Vagina (tissue), 2 donors: ENCODE data around the gene ICOSLG. TPM values are rescaled to one million over a fixed set of nuclear protein-coding genes. Genes with fewer than 3 reads are reported as not detected.

Experiments
- DNase-seq, 2 donors: peaks; one replicate each; pipeline ENCODE4 v3.0.0-alpha.2; 2017; ENCODE audit errors: extremely low spot score in 2 of 2
- H3K27ac ChIP-seq: fragments of 200-600 bp; sonication (generic); one replicate; pipeline ENCODE4 v1.5.1; 2019
- H3K27me3 ChIP-seq: fragments of 200-600 bp; sonication (generic); one replicate; pipeline ENCODE4 v1.5.1; 2019
- H3K36me3 ChIP-seq, 2 donors: fragments of 200-600 bp; sonication (generic); one replicate each; pipeline ENCODE4 v1.5.1; 2017 to 2019
- H3K4me1 ChIP-seq: fragments of 200-600 bp; sonication (generic); one replicate; pipeline ENCODE4 v1.5.1; 2019
- H3K4me3 ChIP-seq, 2 donors: fragments of 200-600 bp; sonication (generic); 1 replicate in 1 of 2; 2 replicates in 1 of 2; pipeline ENCODE4 v1.5.1; 2016 to 2019
- H3K9me3 ChIP-seq: fragments of 200-600 bp; sonication (generic); one replicate; pipeline ENCODE4 v1.5.1; 2019
- CTCF ChIP-seq, 3 experiments: fragments of 450-650 bp in 2 of 3; fragments of 200-600 bp in 1 of 3; sonication (generic) in 1 of 3; IDR thresholded peaks; one replicate each; pipeline ENCODE4 v1.5.1; 2017 to 2019; ENCODE audit warnings: antibody characterized with exemption in 3 of 3, mild to moderate bottlenecking in 2 of 3, moderate library complexity in 2 of 3
- POLR2A ChIP-seq, 2 donors: fragments of 450-650 bp; IDR thresholded peaks; one replicate each; pipeline ENCODE4 v1.6.1; 2017; ENCODE audit warnings: antibody characterized with exemption in 2 of 2, mild to moderate bottlenecking in 2 of 2, moderate library complexity in 2 of 2
- POLR2AphosphoS5 ChIP-seq, 2 donors: sonication (generic); formaldehyde crosslinking; IDR thresholded peaks; one replicate each; pipeline ENCODE4 v1.9.0; 2017; ENCODE audit warnings: antibody characterized with exemption in 2 of 2, mild to moderate bottlenecking in 2 of 2, low read depth in 1 of 2; ENCODE audit not compliant: insufficient read depth in 1 of 2
- intact Hi-C: fragments of 100-400 bp; cut with DNase I; formaldehyde crosslinking; loops from one replicate; pipeline ENCODE4 v1.15.1; 2023
- total RNA-seq: library from RNA; depleted of rRNA; stranded (reverse); fragments of >200 nt; gene quantifications from one replicate; pipeline ENCODE4 v1.2.3, GENCODE V29; 2016

ICOSLG gene
- total RNA-seq, 1 donor from 2014 or later, result 6.4 TPM

- no peak for DNase-seq
Measured at GRCh38 chr21:44263221-44263760, 22.5 kb upstream of the ICOSLG start.

GRCh38 chr21:44262338-44263056 lies 21.8 kb upstream of the ICOSLG start:
- intact Hi-C loops, result no loop called here
- DNase-seq, result no peak
- H3K4me3 ChIP-seq, result no peak overlapping the region
- H3K4me1 ChIP-seq, result no peaks in the 10 kb centered on the region
- no peaks in the 10 kb centered on the region for H3K27me3 ChIP-seq
- TF ChIP-seq CTCF (IDR thresholded peaks at IDR 0.05) (no peak), POLR2AphosphoS5 (IDR thresholded peaks at IDR 0.05; ENCODE audit: insufficient read depth in 1 of 2, low read depth in 1 of 2) (no peak), POLR2A (IDR thresholded peaks at IDR 0.05) (no peak)
- H3K27ac ChIP-seq, result no peak overlapping the region
- H3K9me3 ChIP-seq, result no peaks in the 10 kb centered on the region
- no peaks in the 10 kb centered on the region for H3K36me3 ChIP-seq

More at GRCh38 chr21:44263221-44263760, 22.5 kb upstream of the ICOSLG start:
- H3K4me3 ChIP-seq, result no peak overlapping the region
- no peaks in the 10 kb centered on the region for H3K4me1 ChIP-seq
- no peaks in the 10 kb centered on the region for H3K36me3 ChIP-seq
- no peaks in the 10 kb centered on the region for H3K9me3 ChIP-seq
- no peak for TF ChIP-seq POLR2A (IDR thresholded peaks at IDR 0.05)
- no peak for TF ChIP-seq CTCF (IDR thresholded peaks at IDR 0.05)
- no peak for TF ChIP-seq POLR2AphosphoS5 (IDR thresholded peaks at IDR 0.05; ENCODE audit: insufficient read depth in 1 of 2, low read depth in 1 of 2)
- H3K27me3 ChIP-seq, result no peaks in the 10 kb centered on the region
- intact Hi-C loops, result no loop called here
- H3K27ac ChIP-seq, result no peak overlapping the region

GRCh38 chr21:44261675-44262295 lies 21.0 kb upstream of the ICOSLG start, which contains the start of gene DNMT3L:
DNMT3L (minus strand) TSS chr21:44261897; CDS start chr21:44261259, 638 bp downstream.
- Histone ChIP-seq H3K9me3 (no peaks in the 10 kb centered on the region), H3K4me3 (no peak within 1 kb of the TSS), H3K4me1 (no peaks in the 10 kb centered on the region), H3K27ac (no peak within 1 kb of the TSS), H3K27me3 (no peaks in the 10 kb centered on the region), H3K36me3 (no peaks in the 10 kb centered on the region)
- TF ChIP-seq POLR2AphosphoS5 (IDR thresholded peaks at IDR 0.05; ENCODE audit: insufficient read depth in 1 of 2, low read depth in 1 of 2), result no peak
- TF ChIP-seq POLR2A (IDR thresholded peaks at IDR 0.05), result no peak
- no peak for TF ChIP-seq CTCF (IDR thresholded peaks at IDR 0.05)
- DNase-seq, result no peak
- intact Hi-C loops, result no loop called here

GRCh38 chr21:44260791-44261631 lies 20.3 kb upstream of the ICOSLG start:
- intact Hi-C loops, result no loop called here
- Histone ChIP-seq H3K9me3 (no peaks in the 10 kb centered on the region), H3K36me3 (no peaks in the 10 kb centered on the region), H3K27ac (no peak overlapping the region), H3K27me3 (no peaks in the 10 kb centered on the region), H3K4me1 (no peaks in the 10 kb centered on the region), H3K4me3 (no peak overlapping the region)
- no peak for DNase-seq
- TF ChIP-seq POLR2A (IDR thresholded peaks at IDR 0.05) (no peak), CTCF (IDR thresholded peaks at IDR 0.05) (no peak), POLR2AphosphoS5 (IDR thresholded peaks at IDR 0.05; ENCODE audit: insufficient read depth in 1 of 2, low read depth in 1 of 2) (no peak)
